ENCODE measurements around the gene C12orf57.

Gene C12orf57

GRCh38 chr12:6950401-6950801 lies 6.6 kb downstream of the C12orf57 start:
- peak; percentile 21 for TF ChIP-seq CTCF (IDR thresholded peaks at IDR 0.05; ENCODE audit: low read depth, low read length)
- in situ Hi-C loops (cut with HindIII; ENCODE audit: low sequenced_read_pairs) = no loop called here
- no peak overlapping the region for H3K4me3 ChIP-seq (ENCODE audit: low read depth, low read length)
- DNase-seq (ENCODE audit: low read depth, low spot score) = no peak

GRCh38 chr12:6950811-6951540 lies 7.2 kb downstream of the C12orf57 start, which contains the start of gene PTPN6:
PTPN6 (plus strand) TSS chr12:6951356; CDS start chr12:6951513, 157 bp downstream.
- no peak for TF ChIP-seq CTCF (IDR thresholded peaks at IDR 0.05; ENCODE audit: low read depth, low read length)
- DNase-seq (ENCODE audit: low read depth, low spot score) = no peak
- no peak within 1 kb of the TSS for H3K4me3 ChIP-seq (ENCODE audit: low read depth, low read length)
- in situ Hi-C loops (cut with HindIII; ENCODE audit: low sequenced_read_pairs) = no loop called here

- no peak overlapping the region for H3K4me3 ChIP-seq (ENCODE audit: low read depth, low read length)
- in situ Hi-C loops (cut with HindIII; ENCODE audit: low sequenced_read_pairs) = no loop called here
- TF ChIP-seq CTCF (IDR thresholded peaks at IDR 0.05; ENCODE audit: low read depth, low read length) = no peak
- no peak for DNase-seq (ENCODE audit: low read depth, low spot score)
These were observed 7.8 kb downstream of the C12orf57 start for GRCh38 chr12:6951551-6952120.

GRCh38 chr12:6952121-6952862 lies 8.5 kb downstream of the C12orf57 start:
- H3K4me3 ChIP-seq (ENCODE audit: low read depth, low read length) = no peak overlapping the region
- no peak for TF ChIP-seq CTCF (IDR thresholded peaks at IDR 0.05; ENCODE audit: low read depth, low read length)
- in situ Hi-C loops (cut with HindIII; ENCODE audit: low sequenced_read_pairs) = no loop called here
- no peak for DNase-seq (ENCODE audit: low read depth, low spot score)

GRCh38 chr12:6952863-6953441 lies 9.1 kb downstream of the C12orf57 start:
- H3K4me3 ChIP-seq (ENCODE audit: low read depth, low read length) = no peak overlapping the region
- DNase-seq (ENCODE audit: low read depth, low spot score) = no peak
- in situ Hi-C loops (cut with HindIII; ENCODE audit: low sequenced_read_pairs) = no loop called here
- TF ChIP-seq CTCF (IDR thresholded peaks at IDR 0.05; ENCODE audit: low read depth, low read length) = no peak

Data from astrocyte of the spinal cord (primary cell).